Liver (tissue), 3 donors: ENCODE results near the gene RALGPS1.

ENCODE experiments used
- ATF3 ChIP-seq: IDR thresholded peaks from 2 replicates; pipeline ENCODE4 v1.6.1; 2016; ENCODE audit warnings: antibody characterized with exemption
- CTCF ChIP-seq: fragments of 150-350 bp; IDR thresholded peaks from 2 replicates; pipeline ENCODE4 v1.5.1; 2017; ENCODE audit warnings: improper control_type of control experiment, low read depth, low read length; ENCODE audit not compliant: missing input control
- EGR1 ChIP-seq, 2 donors: IDR thresholded peaks; 2 replicates each; pipeline ENCODE4 v1.6.1; 2016 to 2018; ENCODE audit warnings: antibody characterized with exemption in 2 of 2, low read depth in 2 of 2
- FOXA2 ChIP-seq: IDR thresholded peaks from 2 replicates; pipeline ENCODE4 v1.6.1; 2016; ENCODE audit warnings: antibody characterized with exemption
- GABPA ChIP-seq, 2 donors: IDR thresholded peaks in 1 of 2; conservative IDR thresholded peaks in 1 of 2; 2 replicates each; pipeline ENCODE4 v1.6.1; 2016; ENCODE audit warnings: antibody characterized with exemption in 2 of 2, mild to moderate bottlenecking in 1 of 2, moderate library complexity in 1 of 2
- MAX ChIP-seq: IDR thresholded peaks from 2 replicates; pipeline ENCODE4 v1.6.1; 2016; ENCODE audit warnings: antibody characterized with exemption
- NR2F2 ChIP-seq: IDR thresholded peaks from 2 replicates; pipeline ENCODE4 v1.6.1; 2016; ENCODE audit warnings: antibody characterized with exemption
- REST ChIP-seq: IDR thresholded peaks from 2 replicates; pipeline ENCODE4 v1.6.1; 2016; ENCODE audit warnings: antibody characterized with exemption, mild to moderate bottlenecking
- SP1 ChIP-seq: IDR thresholded peaks from 2 replicates; pipeline ENCODE4 v1.6.1; 2018; ENCODE audit warnings: antibody characterized with exemption, mild to moderate bottlenecking
- donor health status: healthy.
- donor health status: healthy.

GRCh38 chr9:127187231-127187956 is 272.8 kb downstream of the RALGPS1 start:
- TF ChIP-seq CTCF = no peak
- no peak for TF ChIP-seq REST
- TF ChIP-seq NR2F2 = no peak
- no peak for TF ChIP-seq GABPA (IDR thresholded peaks at IDR 0.05 in 1 of 2, conservative IDR thresholded peaks at IDR 0.05 in 1 of 2)
- no peak for TF ChIP-seq ATF3
- no peak for TF ChIP-seq SP1
- no peak for TF ChIP-seq FOXA2
- TF ChIP-seq MAX = no peak
- no peak for TF ChIP-seq EGR1 (IDR thresholded peaks at IDR 0.05; ENCODE audit: low read depth in 2 of 2)
